SK-N-SH (cell line): ENCODE measurements around the gene AGBL2. TPM values are rescaled to one million over a fixed set of nuclear protein-coding genes. Genes with fewer than 3 reads are reported as not detected.
"Not testable (repeated sequence)": the region's sequence is repeated elsewhere in the genome, so short reads cannot be mapped to it uniquely, and the experiment has no call there.

Experiments
- CTCF ChIA-PET: fragments of 300-600, 350-600 bp; formaldehyde crosslinking; extraction: SDS; loops from one replicate; lab custom pipeline; 2021; lab: Yijun Ruan, JAX
- POLR2A ChIA-PET: fragments of 350-600 bp; sonication (Branson Sonifier 250); formaldehyde crosslinking; extraction: SDS; loops from one replicate; lab custom pipeline; 2020; ENCODE audit warnings: antibody characterized with exemption, inconsistent platforms; lab: Yijun Ruan, JAX
- DNase-seq: peaks from one replicate; pipeline ENCODE4 v3.0.0; 2012
- H2AFZ ChIP-seq: fragments of 200-600 bp; sonication (generic); 2 replicates; pipeline ENCODE4 v1.8.1; 2016; ENCODE audit warnings: antibody characterized with exemption, mild to moderate bottlenecking, low read depth
- H3F3A ChIP-seq: fragments of 200-600 bp; sonication (generic); replicated peaks from 2 replicates; pipeline ENCODE3; 2016; ENCODE audit warnings: antibody characterized with exemption, mild to moderate bottlenecking; ENCODE audit not compliant: insufficient read depth
- H3K27ac ChIP-seq, 2 experiments: fragments of 200-500 bp in 1 of 2; fragments of 200-600 bp in 1 of 2; sonication (Bioruptor generic) in 1 of 2; sonication (generic), shearing (Covaris generic) in 1 of 2; 2 replicates each; pipeline versions ENCODE4 v1.5.1 to v1.6.1; 2014 to 2016; ENCODE audit warnings: low read depth in 2 of 2, inconsistent platforms in 1 of 2, low read length in 1 of 2, mild to moderate bottlenecking in 1 of 2, mixed read lengths in 1 of 2
- H3K27me3 ChIP-seq: fragments of 200-600 bp; sonication (generic), shearing (Covaris generic); 2 replicates; pipeline ENCODE4 v1.6.1; 2016; ENCODE audit warnings: mixed run types; ENCODE audit not compliant: insufficient read depth
- H3K36me3 ChIP-seq, 2 experiments: fragments of 200-500 bp in 1 of 2; fragments of 200-600 bp in 1 of 2; sonication (Bioruptor generic) in 1 of 2; sonication (generic) in 1 of 2; replicated peaks in 1 of 2; 2 replicates each; pipeline versions ENCODE3 to v1.5.1; 2014 to 2016; ENCODE audit warnings: low read length in 1 of 2, mild to moderate bottlenecking in 1 of 2; ENCODE audit not compliant: insufficient read depth in 2 of 2, control insufficient read depth in 1 of 2
- H3K4me1 ChIP-seq, 2 experiments: fragments of 200-500 bp in 1 of 2; fragments of 200-600 bp in 1 of 2; sonication (Bioruptor generic) in 1 of 2; sonication (generic), shearing (Covaris generic) in 1 of 2; 2 replicates each; pipeline versions ENCODE4 v1.5.1 to v1.6.1; 2014 to 2016; ENCODE audit warnings: low read depth in 1 of 2, low read length in 1 of 2, mixed run types in 1 of 2; ENCODE audit not compliant: insufficient read depth in 2 of 2, control insufficient read depth in 1 of 2
- H3K4me2 ChIP-seq: fragments of 200-600 bp; sonication (generic), shearing (Covaris generic); 2 replicates; pipeline ENCODE4 v1.6.1; 2017; ENCODE audit warnings: mixed run types
- H3K4me3 ChIP-seq, 2 experiments: fragments of 200-500 bp in 1 of 2; fragments of 200-600 bp in 1 of 2; sonication (Bioruptor generic) in 1 of 2; sonication (generic), shearing (Covaris generic) in 1 of 2; 2 replicates each; pipeline versions ENCODE4 v1.5.1 to v1.8.1; 2014 to 2016; ENCODE audit warnings: low read depth in 2 of 2, inconsistent platforms in 1 of 2, low read length in 1 of 2, mild to moderate bottlenecking in 1 of 2, mixed read lengths in 1 of 2, moderate library complexity in 1 of 2
- H3K79me2 ChIP-seq: fragments of 200-600 bp; sonication (generic); 2 replicates; pipeline ENCODE4 v1.8.1; 2017; ENCODE audit warnings: mild to moderate bottlenecking; ENCODE audit not compliant: insufficient read depth
- H3K9ac ChIP-seq: fragments of 200-600 bp; sonication (generic); 2 replicates; pipeline ENCODE4 v1.6.1; 2017; ENCODE audit warnings: mixed run types
- H3K9me2 ChIP-seq: fragments of 200-600 bp; sonication (generic); 2 replicates; pipeline ENCODE4 v1.6.1; 2017; ENCODE audit warnings: mixed run types
- H3K9me3 ChIP-seq: fragments of 200-600 bp; sonication (generic); 2 replicates; pipeline ENCODE4 v1.6.1; 2017; ENCODE audit warnings: mixed run types, mild to moderate bottlenecking, moderate library complexity
- H4K20me1 ChIP-seq: fragments of 200-600 bp; sonication (generic); 2 replicates; pipeline ENCODE4 v1.6.1; 2017; ENCODE audit warnings: mild to moderate bottlenecking, mixed run types; ENCODE audit not compliant: insufficient read depth
- FOXJ3 ChIP-seq: sonication (generic); formaldehyde crosslinking; IDR thresholded peaks from 2 replicates; pipeline ENCODE4 v1.5.1; 2020; ENCODE audit warnings: mild to moderate bottlenecking, missing genetic modification reagents
- FOXM1 ChIP-seq: IDR thresholded peaks from 2 replicates; pipeline ENCODE4 v1.4.0; 2012; ENCODE audit warnings: low read depth, mild to moderate bottlenecking
- MXI1 ChIP-seq: IDR thresholded peaks from 2 replicates; pipeline ENCODE4 v1.6.1; 2012; ENCODE audit warnings: mild to moderate bottlenecking, low read depth, low read length, improper control_type of control experiment
- NFIC ChIP-seq: IDR thresholded peaks from 2 replicates; pipeline ENCODE4 v1.4.0; 2012; ENCODE audit warnings: borderline replicate concordance
- SIN3A ChIP-seq: IDR thresholded peaks from 2 replicates; pipeline ENCODE4 v1.6.1; 2012; ENCODE audit warnings: low read depth, mild to moderate bottlenecking, low read length, moderate library complexity, borderline replicate concordance
- SMC3 ChIP-seq: IDR thresholded peaks from 2 replicates; pipeline ENCODE4 v1.6.1; 2012; ENCODE audit warnings: low read depth, low read length, improper control_type of control experiment
- YY1 ChIP-seq: IDR thresholded peaks from 2 replicates; pipeline ENCODE4 v1.4.0; 2012; ENCODE audit warnings: low read depth, mild to moderate bottlenecking
- WGBS: methylation state at CpG from one replicate; pipeline ENCODE4 v1.1.6; 2017; ENCODE audit warnings: low lambda C conversion rate; 5-methylcytosine and 5-hydroxymethylcytosine counted together
- polyA plus RNA-seq, 3 experiments: library from polyadenylated mRNA; depleted of rRNA; stranded (reverse); fragments of >200 nt; gene quantifications; 2 replicates each; pipeline ENCODE4 v1.2.3, GENCODE V29; 2012
- TF ChIP-seq, protein P1 (sequence below): IDR thresholded peaks from 2 replicates; pipeline ENCODE4 v1.6.1; 2012; ENCODE audit warnings: mild to moderate bottlenecking, low read depth, low read length, moderate library complexity
- TF ChIP-seq, protein P2 (sequence below): IDR thresholded peaks from 2 replicates; pipeline ENCODE4 v1.4.0; 2012; ENCODE audit warnings: low read depth, borderline replicate concordance

Gene AGBL2
- polyA plus RNA-seq, 1 of the 3 experiments (the other 2 are of a cell fraction) = 5.5 TPM

DNA sequence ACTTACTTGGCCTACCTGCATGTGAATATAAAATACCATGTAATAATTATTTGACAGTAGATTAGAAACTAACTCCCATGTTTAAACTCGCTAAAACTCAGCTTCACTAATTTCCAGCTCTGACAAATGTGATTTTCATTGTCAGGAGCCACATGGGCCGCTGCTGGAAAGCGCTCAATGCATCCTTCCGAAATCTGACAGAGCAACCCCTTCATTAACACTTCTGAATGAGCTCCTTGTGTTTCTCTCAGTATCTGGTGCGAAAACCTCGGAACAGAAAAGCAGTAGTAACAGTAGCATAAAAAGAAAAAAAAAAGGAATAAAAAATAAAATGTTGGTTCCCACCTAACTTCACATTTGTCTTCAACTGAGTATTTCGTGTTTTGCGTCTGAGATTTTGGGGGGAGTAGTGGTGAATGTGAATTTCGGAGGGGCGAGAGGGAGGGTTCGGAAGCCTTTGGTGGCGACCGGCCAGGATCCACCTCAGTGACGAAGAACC lies 73.5 kb downstream of the AGBL2 start:
- CTCF ChIA-PET = no interaction called here
- POLR2A ChIA-PET = no interaction called here
- Histone ChIP-seq H4K20me1 (no peaks in the 10 kb centered on the region), H3K27ac (peak overlapping the region; percentile 85 to 86), H3K9me2 (no peaks in the 10 kb centered on the region), H3F3A (no peaks in the 10 kb centered on the region), H3K9me3 (no peaks in the 10 kb centered on the region), H3K27me3 (no peaks in the 10 kb centered on the region), H3K36me3 (peaks cover 13 to 23% of the 10 kb centered on the region in 2 experiments), H3K9ac (peak overlapping the region; percentile 95), H3K4me1 (peaks cover 0 to 19% of the 10 kb centered on the region in 2 experiments; a peak in 3 of 4 replicates), H3K79me2 (peaks cover 39% of the 10 kb centered on the region), H3K4me3 (peak overlapping the region; percentile 76 to 99), H3K4me2 (peak overlapping the region; percentile 83), H2AFZ (peak overlapping the region; percentile 95)
- no peak for TF ChIP-seq NFIC
- TF ChIP-seq SMC3 = no peak
- peak; percentile 86 for TF ChIP-seq MXI1
- DNase-seq = peak; percentile 23
- 6% methylated on average over 13 of the region's 14 CpGs for WGBS

DNA sequence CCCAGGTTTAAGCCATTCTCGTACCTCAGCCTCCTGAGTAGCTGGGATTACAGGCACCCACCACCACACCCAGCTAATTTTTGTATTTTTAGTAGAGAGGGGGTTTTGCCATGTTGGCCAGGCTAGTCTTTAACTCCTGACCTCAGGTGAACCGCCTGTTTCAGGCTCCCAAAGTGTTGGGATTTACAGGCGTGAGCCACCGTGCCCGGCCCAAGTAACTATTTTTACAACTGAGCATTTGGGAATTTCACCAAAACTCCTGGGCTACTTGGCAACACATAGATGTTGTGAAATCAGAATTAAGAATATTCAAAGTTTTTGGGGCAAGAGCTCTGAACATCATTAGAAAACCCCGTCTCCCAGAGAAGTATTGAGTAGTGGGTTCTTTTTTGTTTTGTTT lies 74.7 kb downstream of the AGBL2 start:
- CTCF ChIA-PET, H3K9me2 ChIP-seq, H3F3A ChIP-seq, H3K27me3 ChIP-seq, H3K27ac ChIP-seq, DNase-seq, H3K9me3 ChIP-seq, H2AFZ ChIP-seq, H4K20me1 ChIP-seq, POLR2A ChIA-PET, H3K9ac ChIP-seq: not testable (repeated sequence)
- Histone ChIP-seq H3K4me3 (peak overlapping the region in 1 of 2 experiments; percentile 99; a peak in 1 of 4 replicates), H3K4me2 (peak overlapping the region; percentile 83; the same call in 1 of the 2 replicates), H3K4me1 (peaks cover 0 to 19% of the 10 kb centered on the region in 2 experiments; a peak in 3 of 4 replicates), H3K36me3 (peaks cover 13 to 29% of the 10 kb centered on the region in 2 experiments), H3K79me2 (peaks cover 39% of the 10 kb centered on the region)
- WGBS = 97% methylated on average over 6 of the region's 6 CpGs

DNA sequence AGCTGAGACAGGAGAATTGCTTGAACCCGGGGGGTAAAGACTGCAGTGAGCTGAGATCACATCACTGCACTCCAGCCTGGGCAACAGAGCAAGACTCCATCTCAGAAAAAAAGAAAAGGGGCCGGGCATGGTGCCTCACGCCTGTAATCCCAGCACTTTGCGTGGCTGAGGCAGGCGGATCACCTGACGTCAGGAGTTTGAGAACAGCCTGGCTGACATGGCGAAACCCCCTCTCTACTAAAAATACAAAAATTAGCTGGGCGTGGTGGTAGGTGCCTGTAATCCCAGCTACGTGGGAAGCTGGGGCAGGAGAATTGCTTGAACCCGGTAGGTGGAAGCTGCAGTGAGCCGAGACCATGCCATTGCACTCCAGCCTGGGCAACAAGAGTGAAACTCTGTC lies 78.8 kb downstream of the AGBL2 start:
- H3K27me3 ChIP-seq, H2AFZ ChIP-seq, H3K4me3 ChIP-seq, H3K9me3 ChIP-seq, CTCF ChIA-PET, H3K9me2 ChIP-seq, H3K27ac ChIP-seq, H3K9ac ChIP-seq, H3F3A ChIP-seq, POLR2A ChIA-PET, H3K4me2 ChIP-seq, DNase-seq, H4K20me1 ChIP-seq, H3K4me1 ChIP-seq: not testable (repeated sequence)
- 94% methylated on average over 11 of the region's 11 CpGs for WGBS
- Histone ChIP-seq H3K36me3 (peaks cover 27 to 60% of the 10 kb centered on the region in 2 experiments), H3K79me2 (peaks cover 30% of the 10 kb centered on the region)

DNA sequence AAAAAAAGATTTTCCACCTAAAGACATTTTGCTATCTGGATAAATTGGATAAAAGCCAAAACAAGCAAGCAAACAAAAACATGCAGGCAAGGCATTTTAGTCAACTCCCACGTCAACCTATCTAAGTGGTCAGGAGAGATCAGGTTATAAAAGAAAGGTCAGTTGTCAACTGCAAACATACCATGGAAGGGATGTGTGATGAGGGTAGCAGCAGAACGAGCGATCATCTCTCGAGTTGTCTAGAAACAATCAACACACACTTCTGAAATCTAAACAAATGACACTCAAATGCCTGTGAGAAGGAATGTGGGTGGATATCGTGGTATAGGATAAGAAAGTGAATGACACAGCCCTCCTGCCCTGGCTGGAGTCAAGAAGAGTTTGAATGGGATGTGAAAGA lies 83.7 kb downstream of the AGBL2 start:
- no peak overlapping the region for H2AFZ ChIP-seq
- H3K9me2 ChIP-seq = no peaks in the 10 kb centered on the region
- peaks cover 48 to 81% of the 10 kb centered on the region in 2 experiments for H3K36me3 ChIP-seq
- no peaks in the 10 kb centered on the region for H3K27me3 ChIP-seq
- no peaks in the 10 kb centered on the region for H4K20me1 ChIP-seq
- no peak overlapping the region for H3K4me2 ChIP-seq
- H3F3A ChIP-seq = peaks cover 7% of the 10 kb centered on the region
- WGBS = 81% methylated on average over 5 of the region's 5 CpGs
- DNase-seq = no peak
- ChIA-PET CTCF (interaction anchor here (1.6 kb wide), 1 partner anchor 14 kb away, joined by 5 read pairs; no protein-coding TSS in a partner anchor), POLR2A (no interaction called here)
- H3K4me3 ChIP-seq = no peak overlapping the region
- H3K27ac ChIP-seq = peak overlapping the region in 1 of 2 experiments; percentile 12; a peak in 2 of 4 replicates
- H3K9ac ChIP-seq = no peak overlapping the region
- no peaks in the 10 kb centered on the region for H3K4me1 ChIP-seq
- H3K9me3 ChIP-seq = no peaks in the 10 kb centered on the region
- no peaks in the 10 kb centered on the region for H3K79me2 ChIP-seq
- TF ChIP-seq SIN3A = no peak
- no peak for TF ChIP-seq NFIC
- no peak for TF ChIP-seq YY1
- TF ChIP-seq, protein P1, sequence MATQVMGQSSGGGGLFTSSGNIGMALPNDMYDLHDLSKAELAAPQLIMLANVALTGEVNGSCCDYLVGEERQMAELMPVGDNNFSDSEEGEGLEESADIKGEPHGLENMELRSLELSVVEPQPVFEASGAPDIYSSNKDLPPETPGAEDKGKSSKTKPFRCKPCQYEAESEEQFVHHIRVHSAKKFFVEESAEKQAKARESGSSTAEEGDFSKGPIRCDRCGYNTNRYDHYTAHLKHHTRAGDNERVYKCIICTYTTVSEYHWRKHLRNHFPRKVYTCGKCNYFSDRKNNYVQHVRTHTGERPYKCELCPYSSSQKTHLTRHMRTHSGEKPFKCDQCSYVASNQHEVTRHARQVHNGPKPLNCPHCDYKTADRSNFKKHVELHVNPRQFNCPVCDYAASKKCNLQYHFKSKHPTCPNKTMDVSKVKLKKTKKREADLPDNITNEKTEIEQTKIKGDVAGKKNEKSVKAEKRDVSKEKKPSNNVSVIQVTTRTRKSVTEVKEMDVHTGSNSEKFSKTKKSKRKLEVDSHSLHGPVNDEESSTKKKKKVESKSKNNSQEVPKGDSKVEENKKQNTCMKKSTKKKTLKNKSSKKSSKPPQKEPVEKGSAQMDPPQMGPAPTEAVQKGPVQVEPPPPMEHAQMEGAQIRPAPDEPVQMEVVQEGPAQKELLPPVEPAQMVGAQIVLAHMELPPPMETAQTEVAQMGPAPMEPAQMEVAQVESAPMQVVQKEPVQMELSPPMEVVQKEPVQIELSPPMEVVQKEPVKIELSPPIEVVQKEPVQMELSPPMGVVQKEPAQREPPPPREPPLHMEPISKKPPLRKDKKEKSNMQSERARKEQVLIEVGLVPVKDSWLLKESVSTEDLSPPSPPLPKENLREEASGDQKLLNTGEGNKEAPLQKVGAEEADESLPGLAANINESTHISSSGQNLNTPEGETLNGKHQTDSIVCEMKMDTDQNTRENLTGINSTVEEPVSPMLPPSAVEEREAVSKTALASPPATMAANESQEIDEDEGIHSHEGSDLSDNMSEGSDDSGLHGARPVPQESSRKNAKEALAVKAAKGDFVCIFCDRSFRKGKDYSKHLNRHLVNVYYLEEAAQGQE = no peak
- no peak for TF ChIP-seq FOXM1
- TF ChIP-seq FOXJ3 (CRISPR knock-in tag) = no peak
- TF ChIP-seq, protein P2, sequence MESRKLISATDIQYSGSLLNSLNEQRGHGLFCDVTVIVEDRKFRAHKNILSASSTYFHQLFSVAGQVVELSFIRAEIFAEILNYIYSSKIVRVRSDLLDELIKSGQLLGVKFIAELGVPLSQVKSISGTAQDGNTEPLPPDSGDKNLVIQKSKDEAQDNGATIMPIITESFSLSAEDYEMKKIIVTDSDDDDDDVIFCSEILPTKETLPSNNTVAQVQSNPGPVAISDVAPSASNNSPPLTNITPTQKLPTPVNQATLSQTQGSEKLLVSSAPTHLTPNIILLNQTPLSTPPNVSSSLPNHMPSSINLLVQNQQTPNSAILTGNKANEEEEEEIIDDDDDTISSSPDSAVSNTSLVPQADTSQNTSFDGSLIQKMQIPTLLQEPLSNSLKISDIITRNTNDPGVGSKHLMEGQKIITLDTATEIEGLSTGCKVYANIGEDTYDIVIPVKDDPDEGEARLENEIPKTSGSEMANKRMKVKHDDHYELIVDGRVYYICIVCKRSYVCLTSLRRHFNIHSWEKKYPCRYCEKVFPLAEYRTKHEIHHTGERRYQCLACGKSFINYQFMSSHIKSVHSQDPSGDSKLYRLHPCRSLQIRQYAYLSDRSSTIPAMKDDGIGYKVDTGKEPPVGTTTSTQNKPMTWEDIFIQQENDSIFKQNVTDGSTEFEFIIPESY = no peak
